HG03139 (cell line): ENCODE data around the gene IRF7.

Experiments
- ATAC-seq: cut with Tn5 transposase; IDR thresholded peaks from one replicate; pipeline ENCODE4 v1.9.1; 2021; ENCODE audit not compliant: unreplicated experiment

The IRF7 gene

DNA sequence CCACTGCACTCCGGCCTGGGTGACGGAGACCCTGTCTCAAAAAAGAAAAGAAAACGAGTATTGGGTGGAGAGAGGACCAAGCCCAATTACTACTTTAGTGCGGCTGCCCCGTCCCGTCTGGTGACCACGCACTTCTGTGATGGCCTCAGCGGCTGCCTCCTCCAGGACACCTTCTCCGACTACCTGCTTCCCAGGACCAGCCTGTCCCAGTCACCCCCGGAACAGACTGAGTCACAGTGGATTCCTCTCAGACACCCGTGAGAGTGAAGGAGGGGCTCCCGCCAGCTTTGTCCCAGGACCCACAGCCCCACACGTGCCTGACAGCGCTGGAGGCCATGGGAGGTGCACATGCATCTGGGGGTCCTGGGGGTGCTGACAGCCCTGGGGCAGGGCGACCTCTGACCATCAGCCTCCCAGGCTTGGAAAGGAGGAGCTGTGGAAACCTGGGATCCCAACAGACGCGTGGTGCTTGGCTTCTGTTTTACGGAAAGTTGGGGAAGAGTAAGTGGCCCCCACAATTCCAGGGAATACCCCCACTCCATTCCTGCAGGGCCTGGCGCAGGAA lies 26.1 kb upstream of the IRF7 start:
- no peak for ATAC-seq

DNA sequence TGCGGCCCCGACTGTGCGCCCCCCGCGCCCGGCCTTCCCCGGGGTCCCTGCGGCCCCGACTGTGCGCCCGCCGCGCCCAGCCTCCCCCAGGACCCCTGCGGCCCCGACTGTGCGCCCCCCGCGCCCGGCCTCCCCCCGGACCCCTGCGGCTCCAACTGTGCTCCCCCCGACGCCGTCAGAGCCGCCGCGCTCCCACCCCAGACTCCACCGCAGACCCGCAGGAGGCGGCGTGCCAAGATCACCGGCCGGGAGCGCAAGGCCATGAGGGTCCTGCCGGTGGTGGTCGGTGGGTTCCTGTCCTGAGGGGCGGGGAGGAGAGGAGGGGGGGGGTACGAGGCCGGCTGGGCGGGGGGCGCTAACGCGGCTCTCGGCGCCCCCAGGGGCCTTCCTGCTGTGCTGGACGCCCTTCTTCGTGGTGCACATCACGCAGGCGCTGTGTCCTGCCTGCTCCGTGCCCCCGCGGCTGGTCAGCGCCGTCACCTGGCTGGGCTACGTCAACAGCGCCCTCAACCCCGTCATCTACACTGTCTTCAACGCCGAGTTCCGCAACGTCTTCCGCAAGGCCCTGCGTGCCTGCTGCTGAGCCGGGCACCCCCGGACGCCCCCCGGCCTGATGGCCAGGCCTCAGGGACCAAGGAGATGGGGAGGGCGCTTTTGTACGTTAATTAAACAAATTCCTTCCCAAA lies 24.4 kb upstream of the IRF7 start:
- no peak for ATAC-seq

DNA sequence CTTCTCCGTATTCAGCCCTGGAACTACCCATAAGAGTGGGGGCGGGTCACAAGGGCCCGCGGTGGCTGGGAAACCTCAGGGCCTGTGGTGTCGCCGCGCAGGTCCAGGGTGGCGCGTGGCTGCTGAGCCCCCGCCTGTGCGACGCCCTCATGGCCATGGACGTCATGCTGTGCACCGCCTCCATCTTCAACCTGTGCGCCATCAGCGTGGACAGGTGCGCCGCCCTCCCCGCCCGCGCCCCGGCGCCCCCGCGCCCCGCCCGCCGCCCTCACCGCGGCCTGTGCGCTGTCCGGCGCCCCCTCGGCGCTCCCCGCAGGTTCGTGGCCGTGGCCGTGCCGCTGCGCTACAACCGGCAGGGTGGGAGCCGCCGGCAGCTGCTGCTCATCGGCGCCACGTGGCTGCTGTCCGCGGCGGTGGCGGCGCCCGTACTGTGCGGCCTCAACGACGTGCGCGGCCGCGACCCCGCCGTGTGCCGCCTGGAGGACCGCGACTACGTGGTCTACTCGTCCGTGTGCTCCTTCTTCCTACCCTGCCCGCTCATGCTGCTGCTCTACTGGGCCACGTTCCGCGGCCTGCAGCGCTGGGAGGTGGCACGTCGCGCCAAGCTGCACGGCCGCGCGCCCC lies 23.7 kb upstream of the IRF7 start:
- no peak for ATAC-seq

DNA sequence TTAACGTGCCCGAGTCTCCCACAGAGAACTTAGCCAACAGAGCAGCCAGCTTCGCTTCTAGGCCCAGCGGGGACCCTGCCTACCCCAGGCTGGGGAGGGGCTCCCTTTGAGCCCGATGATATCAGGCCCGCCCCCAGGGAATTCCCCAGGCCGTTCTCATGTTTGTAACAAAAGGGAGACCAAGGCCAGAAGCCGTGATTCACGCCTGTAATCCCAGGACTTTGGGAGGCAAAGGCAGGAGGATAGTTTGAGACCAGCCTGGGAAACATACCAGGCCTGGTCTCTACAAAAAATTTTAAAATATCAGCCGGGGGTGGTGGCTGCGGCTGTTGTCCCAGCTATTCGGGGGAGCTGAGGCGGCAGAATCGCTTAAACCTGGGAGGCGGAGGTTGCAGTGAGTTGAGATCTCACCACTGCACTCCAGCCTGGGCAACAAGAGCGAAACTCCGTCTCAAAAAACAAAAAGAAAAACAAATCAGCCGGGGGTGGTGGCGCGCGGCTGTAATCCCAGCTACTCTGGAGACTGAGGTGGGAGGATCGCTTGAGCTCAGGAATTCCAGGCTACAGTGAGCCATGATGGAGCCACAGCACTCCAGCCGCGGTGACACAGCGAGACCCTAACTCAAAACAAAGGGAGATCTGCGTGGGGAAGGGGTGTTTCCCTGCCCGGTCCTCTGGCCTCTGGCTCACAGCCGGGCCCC lies 23.0 kb upstream of the IRF7 start:
- no peak for ATAC-seq

DNA sequence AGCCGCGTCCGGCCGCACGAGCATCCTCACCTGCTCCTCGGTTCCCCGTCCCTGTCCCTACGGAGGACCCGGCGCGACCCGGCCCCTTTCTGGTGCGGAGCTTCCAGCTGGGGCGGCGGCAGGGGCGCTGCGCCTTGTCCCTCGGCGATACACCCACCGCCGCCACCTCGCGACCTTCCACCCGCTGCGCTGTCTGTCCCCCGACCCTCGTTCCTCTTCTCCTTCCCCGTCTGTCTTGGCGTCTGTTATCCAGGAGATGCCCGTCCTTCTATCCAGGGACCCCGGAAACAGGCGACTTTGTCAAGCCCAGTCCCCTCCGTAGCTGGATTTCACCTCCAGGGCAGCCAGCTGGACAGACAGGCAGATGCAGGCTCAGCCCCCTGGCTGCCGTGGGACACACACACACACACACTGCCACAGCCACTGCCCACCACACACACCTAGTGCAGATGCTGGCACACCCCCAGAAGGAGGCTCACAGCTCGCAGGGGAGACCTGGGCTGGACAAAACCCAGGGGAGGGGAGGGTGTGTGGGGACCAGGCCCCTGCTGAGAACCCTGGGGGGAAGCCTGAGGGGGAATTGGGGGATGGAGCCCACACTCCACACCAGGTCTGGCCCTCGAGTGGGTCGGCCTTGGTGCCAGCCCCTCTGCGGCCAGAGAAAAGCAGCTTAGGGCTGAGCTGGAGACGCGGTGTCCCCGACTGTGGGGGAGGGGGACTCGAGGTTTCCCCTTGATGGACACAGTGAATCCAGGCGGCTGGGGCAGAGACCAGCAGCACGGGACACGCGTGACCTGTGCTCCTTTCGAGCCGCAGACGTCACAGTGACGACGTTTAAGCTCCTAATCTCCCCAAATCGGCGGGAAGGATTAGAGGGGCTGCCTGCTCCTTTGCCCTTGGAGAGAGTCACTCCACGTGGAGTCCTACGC lies 22.1 kb upstream of the IRF7 start:
- ATAC-seq: no peak

DNA sequence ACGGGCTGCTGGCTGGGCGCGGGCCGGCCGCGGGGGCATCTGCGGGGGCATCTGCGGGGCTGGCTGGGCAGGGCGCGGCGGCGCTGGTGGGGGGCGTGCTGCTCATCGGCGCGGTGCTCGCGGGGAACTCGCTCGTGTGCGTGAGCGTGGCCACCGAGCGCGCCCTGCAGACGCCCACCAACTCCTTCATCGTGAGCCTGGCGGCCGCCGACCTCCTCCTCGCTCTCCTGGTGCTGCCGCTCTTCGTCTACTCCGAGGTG lies 21.5 kb upstream of the IRF7 start:
- no peak for ATAC-seq

DNA sequence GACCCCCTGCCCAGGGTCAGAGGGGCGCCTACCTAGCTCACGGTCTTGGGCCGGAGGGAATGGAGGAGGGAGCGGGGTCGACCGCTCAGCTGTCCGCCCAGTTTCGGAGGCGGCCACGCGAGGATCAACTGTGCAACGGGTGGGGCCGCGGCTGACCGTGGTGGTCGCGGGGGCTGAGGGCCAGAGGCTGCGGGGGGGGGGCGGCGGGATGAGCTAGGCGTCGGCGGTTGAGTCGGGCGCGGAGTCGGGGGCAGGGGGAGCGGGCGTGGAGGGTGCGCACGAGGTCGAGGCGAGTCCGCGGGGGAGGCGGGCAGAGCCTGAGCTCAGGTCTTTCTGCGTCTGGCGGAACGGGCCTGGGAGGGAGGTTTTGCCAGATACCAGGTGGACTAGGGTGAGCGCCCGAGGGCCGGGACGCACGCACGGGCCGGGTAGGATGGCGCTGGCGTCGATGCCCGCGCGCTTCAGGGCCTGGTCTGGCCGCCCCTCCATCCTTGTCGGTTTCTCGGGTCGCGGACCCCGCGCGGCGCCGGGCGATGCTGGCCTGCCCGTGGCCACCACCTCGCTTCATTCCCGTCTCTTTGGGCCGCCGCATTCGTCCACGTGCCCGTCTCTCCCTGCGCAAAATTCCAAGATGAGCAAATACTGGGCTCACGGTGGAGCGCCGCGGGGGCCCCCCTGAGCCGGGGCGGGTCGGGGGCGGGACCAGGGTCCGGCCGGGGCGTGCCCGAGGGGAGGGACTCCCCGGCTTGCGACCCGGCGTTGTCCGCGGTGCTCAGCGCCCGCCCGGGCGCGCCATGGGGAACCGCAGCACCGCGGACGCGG lies 21.0 kb upstream of the IRF7 start, which contains the start of gene DRD4:
DRD4 (plus strand) TSS at position 759 of the 822 bp plus-strand sequence; CDS start at position 795, 36 bp downstream.
- ATAC-seq: no peak

DNA sequence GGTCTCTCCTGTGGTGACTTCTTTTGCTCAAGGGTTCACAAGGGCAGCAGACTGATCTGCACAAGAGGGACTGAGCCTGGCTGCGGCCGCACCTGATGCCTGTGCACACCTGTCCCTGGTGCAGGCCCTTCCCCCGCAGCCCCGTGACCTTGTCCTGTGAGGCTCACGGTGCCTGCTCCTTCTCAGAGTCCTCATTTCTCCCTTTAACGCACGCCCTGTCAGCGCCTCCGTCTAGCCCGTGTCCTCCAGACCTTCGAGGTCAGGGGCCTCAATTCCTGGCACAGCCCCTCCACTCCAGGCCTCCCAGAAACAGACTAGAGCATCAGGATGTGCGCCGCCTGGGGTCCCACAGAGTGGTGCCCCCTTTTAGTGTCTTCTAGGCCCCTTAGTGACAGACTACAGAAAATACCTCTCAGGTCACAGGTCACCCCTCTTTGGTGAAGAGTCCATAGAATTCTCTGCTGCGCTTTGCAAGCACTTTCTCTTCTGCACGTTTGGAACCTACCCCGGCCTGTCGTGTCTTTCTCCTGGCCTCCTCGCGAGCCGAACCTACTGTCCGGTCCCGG lies 20.3 kb upstream of the IRF7 start:
- no peak for ATAC-seq

DNA sequence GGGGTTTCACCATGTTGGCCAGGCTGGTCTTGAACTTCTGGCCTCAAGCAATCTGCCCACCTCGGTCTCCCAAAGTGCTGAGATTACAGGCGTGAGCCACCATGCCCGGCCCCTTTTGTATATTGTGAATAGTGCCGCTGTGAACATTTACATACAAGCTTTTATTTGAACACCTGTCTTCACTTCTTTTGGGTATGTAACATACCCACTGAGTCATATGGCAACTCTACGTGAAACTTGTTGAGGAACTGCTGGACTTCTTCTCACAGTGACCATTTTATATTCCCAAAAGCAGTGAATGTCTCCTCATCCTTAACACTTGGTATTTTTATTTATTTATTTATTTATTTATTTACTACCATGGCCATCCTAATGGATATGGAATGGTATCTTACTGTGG lies 15.1 kb upstream of the IRF7 start:
- ATAC-seq: no peak

DNA sequence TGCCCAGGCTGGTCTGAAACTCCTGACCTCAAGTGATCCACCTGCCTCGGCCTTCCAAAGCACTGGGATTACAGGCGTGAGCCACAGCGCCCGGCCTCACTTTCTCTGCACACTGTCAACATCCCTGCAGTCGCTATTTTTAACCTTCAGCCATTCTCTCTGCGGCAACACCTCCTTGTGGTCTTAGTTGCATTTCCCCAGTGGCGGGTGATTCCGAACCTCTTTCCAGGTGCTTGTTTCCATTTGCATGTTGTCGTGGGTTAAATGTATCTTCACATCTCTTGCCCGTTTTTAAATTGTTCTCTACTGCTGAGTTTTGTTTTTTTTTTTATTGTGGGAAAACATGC lies 13.5 kb upstream of the IRF7 start:
- ATAC-seq: no peak

DNA sequence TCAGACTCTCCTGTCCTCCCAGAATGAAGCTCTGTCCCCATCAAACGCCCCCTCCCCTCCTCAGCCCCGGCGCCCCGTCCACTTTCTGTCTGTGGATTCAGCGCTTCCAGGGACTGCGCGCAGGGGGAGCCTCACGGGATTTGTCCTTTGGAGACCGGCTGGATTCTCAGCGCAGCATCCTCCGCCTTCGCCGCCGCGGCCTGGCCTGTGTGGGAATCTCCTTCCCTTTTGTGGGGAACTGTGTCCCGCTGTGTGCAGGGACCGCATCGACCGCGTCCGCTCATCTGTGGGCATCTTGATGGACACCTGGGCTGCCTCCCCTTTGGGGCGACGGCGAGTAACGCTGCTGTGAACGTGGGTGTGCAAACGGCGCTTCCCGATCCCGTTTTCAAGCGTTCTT lies 12.3 kb upstream of the IRF7 start:
- ATAC-seq: no peak

DNA sequence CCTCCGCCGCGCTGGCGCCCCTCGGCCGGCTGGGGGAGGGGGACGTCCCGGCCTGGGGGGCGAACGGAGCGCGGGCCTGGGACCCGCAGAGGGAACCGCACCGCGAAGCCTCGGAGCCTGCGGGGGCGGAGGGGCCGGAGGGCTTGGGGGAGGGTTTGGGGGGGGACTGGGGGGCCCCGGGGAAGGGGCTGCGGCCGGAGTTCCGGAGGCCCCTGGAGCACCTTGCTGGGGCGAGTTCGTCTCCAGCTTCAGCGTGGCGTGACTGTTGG lies 11.5 kb upstream of the IRF7 start:
- ATAC-seq: no peak

DNA sequence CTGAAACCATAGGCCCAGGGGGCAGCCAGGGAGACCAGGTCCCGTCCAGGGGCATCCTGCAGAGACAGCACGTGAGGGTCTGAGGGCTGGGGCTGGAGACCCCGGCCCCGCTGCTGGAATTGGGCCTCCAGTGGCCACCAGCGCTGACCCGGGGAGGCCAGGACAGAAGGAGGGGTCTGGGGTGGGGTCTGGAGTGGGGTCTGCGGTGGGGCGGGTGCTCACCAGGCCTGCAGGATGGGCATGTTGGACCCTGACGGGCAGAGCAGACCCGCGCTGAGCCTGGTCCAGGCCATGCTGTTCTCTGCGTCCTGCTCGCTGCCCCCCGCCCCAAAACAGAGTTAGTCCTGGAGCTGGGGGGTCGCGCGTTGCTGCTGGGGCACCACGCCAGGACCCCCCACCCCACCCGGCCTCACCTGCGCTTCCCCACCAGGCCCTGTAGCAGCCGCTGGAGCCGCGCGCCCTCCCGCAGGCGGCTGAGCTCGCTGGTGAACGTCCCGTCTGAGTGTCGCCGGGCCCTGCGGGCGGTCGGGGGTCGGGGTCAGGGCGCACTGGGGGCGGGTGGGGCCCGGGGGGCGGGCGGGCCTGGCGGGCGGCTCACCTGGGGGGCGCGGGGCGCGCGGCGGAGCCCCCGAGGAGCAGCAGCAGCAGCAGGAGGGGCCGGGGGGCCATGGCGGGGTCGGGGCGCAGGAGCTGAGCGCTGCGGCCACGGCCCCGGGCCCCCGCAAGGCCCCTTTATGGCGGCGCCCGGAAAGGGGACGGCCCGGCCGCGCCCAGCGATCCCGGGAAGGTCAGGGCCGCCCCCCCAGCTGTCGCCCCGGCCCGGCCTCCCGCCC lies 10.9 kb upstream of the IRF7 start, which contains the start of gene SCT:
SCT (minus strand) TSS at position 707 of the 833 bp plus-strand sequence; CDS start at position 669, 38 bp downstream.
- no peak for ATAC-seq

DNA sequence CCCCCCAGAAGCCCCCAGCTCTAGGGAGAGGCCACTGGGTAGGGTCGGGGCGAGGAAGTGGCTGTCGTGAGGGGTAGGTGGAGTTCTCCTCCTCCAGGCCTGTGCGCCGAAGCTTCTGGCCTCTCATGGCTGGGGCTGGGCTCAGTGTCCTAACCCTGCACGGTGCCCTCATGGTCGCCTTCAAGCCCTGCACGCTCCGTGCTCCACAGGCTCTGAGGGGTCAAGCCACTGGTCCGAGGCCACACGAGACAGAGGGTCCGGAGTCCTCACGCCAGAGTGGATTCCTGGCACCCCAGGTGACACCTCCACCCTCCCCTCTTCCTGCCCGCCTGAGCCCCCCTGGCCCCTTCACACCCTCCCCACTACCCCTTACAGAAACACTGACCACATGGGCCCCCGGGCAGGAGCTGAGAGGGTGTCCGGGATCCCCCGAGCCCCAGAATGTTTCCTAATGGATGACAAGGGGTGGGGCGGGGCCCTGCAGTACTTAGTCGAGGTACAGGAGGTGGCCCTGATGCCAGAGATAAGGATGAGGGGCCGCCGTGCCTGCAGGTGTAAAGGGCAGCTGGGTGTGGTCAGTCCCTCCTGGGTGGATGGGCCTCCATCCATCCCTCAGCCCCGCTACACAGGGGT lies 10.0 kb upstream of the IRF7 start:
- ATAC-seq: no peak

DNA sequence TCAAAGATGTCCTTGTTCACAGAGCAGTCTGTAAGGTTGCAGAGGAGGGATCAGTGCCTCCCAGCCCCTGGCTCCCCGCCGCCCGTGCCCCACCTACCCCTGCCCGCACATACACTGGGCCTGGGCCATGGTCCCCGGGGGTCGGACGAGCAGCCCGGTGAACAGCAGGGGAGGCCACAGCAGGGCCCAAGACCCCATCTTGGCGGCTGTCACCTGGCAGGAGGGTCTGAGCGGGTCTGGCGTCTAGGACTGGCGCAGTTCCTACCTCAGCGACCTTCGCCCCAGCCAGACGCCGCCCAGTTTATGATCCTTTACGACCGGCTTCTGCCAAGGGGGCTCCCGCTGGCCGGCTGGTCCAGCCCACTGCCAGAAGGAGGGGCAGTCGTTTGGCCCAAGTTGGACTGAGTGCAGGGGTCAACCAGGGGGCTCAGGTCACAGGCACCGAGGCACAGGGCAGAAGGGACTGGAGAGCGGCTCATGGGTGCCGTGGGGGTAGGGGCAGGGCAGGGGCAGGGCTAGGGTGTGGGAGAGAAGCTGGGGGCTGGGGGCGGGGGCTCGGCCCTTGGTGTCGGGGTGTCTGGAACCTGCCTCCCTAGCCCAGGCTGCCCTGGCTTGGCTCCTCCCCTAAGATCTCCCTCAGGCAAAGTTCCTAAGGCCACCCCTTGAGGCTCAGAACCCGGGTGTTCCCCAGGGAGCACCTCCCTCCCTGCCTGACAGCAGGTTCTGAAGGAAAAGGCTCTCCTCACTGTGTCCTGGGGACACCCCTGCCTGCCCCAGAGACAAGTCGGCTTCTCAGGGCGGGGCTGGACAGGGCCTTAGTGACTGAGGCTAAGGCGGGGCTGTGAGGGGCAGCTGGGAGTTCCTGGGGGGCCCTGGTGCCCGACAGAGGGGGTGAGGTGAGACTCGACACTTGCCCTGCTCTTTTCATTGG lies 9.2 kb upstream of the IRF7 start, which contains the start of gene CDHR5:
CDHR5 (minus strand) TSS at position 251 of the 931 bp plus-strand sequence; CDS start at position 198, 53 bp downstream.
- no peak for ATAC-seq

DNA sequence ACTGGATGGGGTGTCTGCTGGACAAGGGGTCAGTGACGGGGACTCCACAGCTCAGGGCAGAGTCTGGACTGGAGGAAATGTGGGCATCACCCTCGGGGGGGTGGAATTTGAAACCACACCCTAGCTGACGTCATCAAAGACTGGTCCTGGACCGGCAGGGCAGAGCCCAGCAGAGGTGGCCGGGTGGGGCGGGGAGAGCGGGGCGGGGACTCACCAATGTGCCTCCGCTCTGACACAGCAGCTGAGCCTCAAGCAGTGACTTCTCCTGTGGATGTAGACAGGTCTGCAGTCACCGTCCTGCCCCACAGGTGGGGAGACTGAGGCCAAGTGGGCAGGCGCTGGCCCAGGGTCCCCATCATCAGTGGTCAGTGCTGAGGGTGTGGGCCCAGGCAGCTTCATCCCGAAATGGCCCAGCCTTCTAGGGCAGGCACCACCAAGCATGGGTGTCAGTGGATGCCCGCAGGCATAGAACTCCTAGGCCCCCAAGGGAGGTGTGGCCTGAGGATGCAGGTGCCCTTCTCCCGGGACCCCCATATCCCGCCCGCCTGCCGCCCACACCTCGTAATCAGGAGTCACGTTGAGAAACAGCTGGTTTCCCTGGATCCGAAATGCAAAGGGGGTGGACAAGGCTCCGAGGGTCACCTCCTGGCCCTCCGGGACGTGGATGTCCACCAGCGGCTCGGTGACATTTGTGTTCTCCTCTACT lies 8.4 kb upstream of the IRF7 start:
- ATAC-seq: no peak

DNA sequence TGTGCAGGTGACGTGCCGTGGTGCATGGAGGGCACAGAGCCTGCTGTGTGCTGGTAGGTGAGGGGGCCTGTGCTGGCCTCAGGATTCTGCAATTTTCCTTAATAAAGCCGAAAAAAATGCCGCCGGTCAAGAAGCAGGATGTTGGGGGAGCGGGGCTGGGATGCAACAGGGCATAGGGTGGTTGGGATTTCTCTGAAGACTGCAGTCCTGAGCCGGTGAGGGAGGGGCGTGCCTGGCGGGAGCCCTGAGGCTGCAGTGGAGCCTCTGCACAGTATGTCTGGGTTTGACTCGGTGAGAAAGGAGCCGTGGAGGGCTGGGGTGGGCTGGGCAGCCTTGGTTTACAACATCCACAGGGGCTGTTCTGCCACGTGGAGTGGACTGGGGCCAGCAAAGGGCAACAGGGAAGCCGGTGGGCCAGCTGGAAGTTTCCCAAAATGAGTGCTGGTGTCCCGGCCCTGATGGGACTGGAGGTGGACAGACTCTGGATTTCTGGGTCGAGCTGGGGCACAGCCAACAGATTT lies 7.7 kb upstream of the IRF7 start:
- no peak for ATAC-seq
